Activated CD8-positive, alpha-beta memory T cell treated with anti-CD3 and anti-CD28 coated beads, Interleukin-2, amount 50 U/mL, for 1 hour (primary cell): ENCODE measurements around the gene EXT2.

ENCODE experiments used
- DNase-seq: peaks from one replicate; pipeline ENCODE4 v3.0.0-alpha.2; 2020; ENCODE audit errors: extremely low read depth

The EXT2 gene

GRCh38 chr11:44241851-44242250, 146.4 kb downstream of the EXT2 start:
- DNase-seq = no peak

- no peak for DNase-seq
Measured at GRCh38 chr11:44243086-44243485, 147.6 kb downstream of the EXT2 start.

- DNase-seq = no peak
Measured at GRCh38 chr11:44243595-44244343, 148.3 kb downstream of the EXT2 start.

- DNase-seq = no peak
Measured at GRCh38 chr11:44244639-44245310, 149.3 kb downstream of the EXT2 start.

- DNase-seq = no peak
Measured at GRCh38 chr11:44246726-44247125, 151.2 kb downstream of the EXT2 start.

- no peak for DNase-seq
Measured at GRCh38 chr11:44247508-44247907, 152.0 kb downstream of the EXT2 start.

GRCh38 chr11:44248109-44248508, 152.6 kb downstream of the EXT2 start:
- DNase-seq = no peak

GRCh38 chr11:44250421-44250820, 154.9 kb downstream of the EXT2 start:
- no peak for DNase-seq

- DNase-seq = no peak
Measured at GRCh38 chr11:44252999-44253602, 157.6 kb downstream of the EXT2 start.

- DNase-seq = no peak
Measured at GRCh38 chr11:44255406-44256071, 160.1 kb downstream of the EXT2 start.

GRCh38 chr11:44256673-44257291, 161.3 kb downstream of the EXT2 start:
- no peak for DNase-seq

- DNase-seq = no peak
Measured at GRCh38 chr11:44257338-44258189, 162.1 kb downstream of the EXT2 start.

- no peak for DNase-seq
Measured at GRCh38 chr11:44258190-44258489, 162.7 kb downstream of the EXT2 start.

- no peak for DNase-seq
Measured at GRCh38 chr11:44258839-44259420, 163.5 kb downstream of the EXT2 start.

- no peak for DNase-seq
Measured at GRCh38 chr11:44260081-44260480, 164.6 kb downstream of the EXT2 start.

- DNase-seq = no peak
Measured at GRCh38 chr11:44261800-44262591, 166.5 kb downstream of the EXT2 start.

GRCh38 chr11:44263738-44264437, 168.4 kb downstream of the EXT2 start:
- DNase-seq = no peak

GRCh38 chr11:44264438-44264749, 168.9 kb downstream of the EXT2 start:
- no peak for DNase-seq

- DNase-seq = no peak
Measured at GRCh38 chr11:44264761-44265160, 169.3 kb downstream of the EXT2 start.
